ENCODE results near the gene SNX9.

The SNX9 gene

GRCh38 chr6:157980288-157981131, 157.5 kb downstream of the SNX9 start:
- DNase-seq (ENCODE audit: low spot score): no peak

- no peak for DNase-seq (ENCODE audit: low spot score)
Observed at GRCh38 chr6:157981132-157981394, 158.0 kb downstream of the SNX9 start.

- no peak for DNase-seq (ENCODE audit: low spot score)
Observed at GRCh38 chr6:157981395-157982101, 158.5 kb downstream of the SNX9 start, which contains the start of gene SYNJ2. TSS of gene SYNJ2 (plus strand) at chr6:157981863. CDS start at chr6:157981962, 99 bp downstream.

GRCh38 chr6:157982102-157982562, 159.1 kb downstream of the SNX9 start:
- DNase-seq (ENCODE audit: low spot score): no peak

GRCh38 chr6:157982563-157983405, 159.7 kb downstream of the SNX9 start:
- DNase-seq (ENCODE audit: low spot score): no peak

GRCh38 chr6:157983406-157984119, 160.5 kb downstream of the SNX9 start:
- no peak for DNase-seq (ENCODE audit: low spot score)

GRCh38 chr6:157984128-157984527, 161.1 kb downstream of the SNX9 start:
- no peak for DNase-seq (ENCODE audit: low spot score)

GRCh38 chr6:157984686-157985225, 161.7 kb downstream of the SNX9 start:
- DNase-seq (ENCODE audit: low spot score): no peak

GRCh38 chr6:157985378-157986155, 162.5 kb downstream of the SNX9 start:
- DNase-seq (ENCODE audit: low spot score): no peak

- no peak for DNase-seq (ENCODE audit: low spot score)
Observed at GRCh38 chr6:157987788-157988699, 165.0 kb downstream of the SNX9 start.

- no peak for DNase-seq (ENCODE audit: low spot score)
Observed at GRCh38 chr6:157988700-157989063, 165.6 kb downstream of the SNX9 start.

- no peak for DNase-seq (ENCODE audit: low spot score)
Observed at GRCh38 chr6:157989541-157990289, 166.7 kb downstream of the SNX9 start.

GRCh38 chr6:157990321-157991066, 167.4 kb downstream of the SNX9 start:
- DNase-seq (ENCODE audit: low spot score): no peak

- no peak for DNase-seq (ENCODE audit: low spot score)
Observed at GRCh38 chr6:157991067-157991432, 168.0 kb downstream of the SNX9 start.

- no peak for DNase-seq (ENCODE audit: low spot score)
Observed at GRCh38 chr6:157993076-157993475, 170.0 kb downstream of the SNX9 start.

- DNase-seq (ENCODE audit: low spot score): no peak
Observed at GRCh38 chr6:157994125-157994795, 171.2 kb downstream of the SNX9 start.

Measured in putamen (tissue), 1 donor.